GM21528 (cell line): ENCODE measurements around the gene TTLL3.
"Not testable (repeated sequence)": the region's sequence is repeated elsewhere in the genome, so short reads cannot be mapped to it uniquely, and the experiment has no call there.

Experiments
- ATAC-seq: cut with Tn5 transposase; IDR thresholded peaks from one replicate; pipeline ENCODE4 v1.9.1; 2021; ENCODE audit warnings: mild to moderate bottlenecking, moderate library complexity; ENCODE audit not compliant: unreplicated experiment, low FRiP score

Gene TTLL3

DNA sequence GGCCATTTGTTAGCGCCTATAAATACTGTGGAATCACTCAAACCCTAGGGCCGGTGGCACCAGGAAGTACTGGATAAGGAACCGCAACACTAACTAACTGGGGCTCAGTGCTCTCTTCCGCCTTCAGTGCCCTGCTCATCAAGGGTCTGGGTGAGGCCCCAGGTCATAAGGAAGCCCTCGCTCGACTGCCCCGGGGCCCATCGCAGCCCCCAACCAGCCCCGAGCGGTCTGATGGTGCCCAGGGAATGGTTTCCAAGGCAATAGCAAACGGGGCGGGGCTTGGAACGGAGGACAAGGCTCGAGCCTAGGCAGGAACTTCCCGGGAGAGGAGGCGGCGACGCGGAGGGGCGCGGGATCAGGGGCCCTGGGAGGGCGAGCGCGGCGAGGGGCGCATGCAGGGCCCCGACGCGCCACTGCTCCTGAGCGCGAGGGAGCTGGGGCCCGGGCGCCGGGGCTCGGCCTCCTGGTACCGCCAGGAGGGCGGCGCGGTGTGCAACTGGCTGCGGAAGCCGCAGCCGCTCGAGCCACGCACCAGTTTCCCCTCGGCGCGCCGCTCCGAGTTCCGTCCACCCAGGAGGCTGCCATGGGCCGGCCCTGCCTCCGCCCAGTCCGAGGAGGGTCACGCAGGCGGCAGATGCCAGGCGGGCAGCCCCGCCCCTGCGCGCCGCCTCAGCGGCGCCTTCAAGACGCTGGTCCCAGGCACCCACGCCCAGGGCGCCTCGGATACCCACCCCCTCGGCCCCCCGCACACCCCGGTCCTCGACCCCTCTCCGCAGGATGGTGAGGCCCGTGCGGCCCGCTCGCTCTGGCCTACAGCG is at the start of gene TTLL3:
TTLL3 (plus strand) TSS at position 648 of the 818 bp plus-strand sequence. CDS start 400 bp downstream, outside the sequence.
- peak; percentile 51 for ATAC-seq

DNA sequence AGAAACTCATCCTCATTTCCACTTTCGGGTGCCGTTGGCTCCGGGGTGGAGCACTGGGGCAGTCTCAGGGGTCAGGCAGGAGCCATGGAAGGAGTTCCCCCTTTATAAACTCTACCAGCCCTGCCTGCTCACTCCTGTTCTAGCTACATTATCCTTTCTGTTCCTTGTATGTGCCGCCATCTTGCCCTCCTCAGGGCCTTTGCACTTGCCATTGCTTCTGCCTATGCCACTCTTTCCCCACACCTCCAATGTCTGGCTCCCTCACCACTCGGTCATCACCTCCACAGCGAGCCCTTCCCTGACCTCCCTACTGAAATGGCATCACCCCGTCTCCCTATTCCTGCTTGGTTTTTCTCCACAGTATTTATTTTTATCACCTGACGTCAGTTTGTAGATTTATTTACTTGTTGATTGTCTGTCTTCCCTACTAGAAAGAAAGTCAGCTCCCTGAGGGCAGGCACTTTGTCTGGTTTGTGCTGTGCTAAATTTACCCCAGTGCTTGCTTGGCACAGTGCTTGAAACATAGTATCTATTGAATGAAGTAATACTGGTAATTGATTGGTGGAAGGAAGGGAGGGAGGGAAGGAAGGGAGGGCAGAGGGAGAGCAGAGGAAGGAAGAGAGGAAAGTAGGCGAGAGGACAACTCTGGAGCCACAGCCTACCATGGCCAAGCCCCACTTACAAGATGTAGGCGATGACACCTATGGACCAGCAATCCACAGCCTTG is 49.1 kb upstream of the TTLL3 start:
- ATAC-seq = no peak

DNA sequence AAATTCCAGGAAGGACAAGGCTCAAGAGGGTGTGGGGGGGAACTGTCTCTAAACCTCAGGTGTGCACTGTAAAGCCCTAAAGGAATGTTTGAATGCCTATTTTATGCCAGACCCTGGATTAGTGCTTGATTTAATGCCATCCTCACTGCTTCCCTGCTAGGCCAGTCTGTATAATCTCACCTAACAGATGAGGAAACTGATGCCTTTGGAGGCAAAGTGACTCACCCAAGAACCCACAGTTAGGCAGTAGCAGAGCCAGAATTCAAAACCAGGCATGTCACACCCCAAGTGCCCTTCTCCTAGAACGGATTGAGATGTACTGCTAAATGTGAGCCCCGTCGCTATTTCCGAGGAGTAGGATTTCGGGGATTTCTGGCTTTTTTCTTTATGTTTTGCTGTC is 48.1 kb upstream of the TTLL3 start:
- no peak for ATAC-seq

- no peak for ATAC-seq
Measured at GRCh38 chr3:9762871-9763270, 47.2 kb upstream of the TTLL3 start.

- ATAC-seq = no peak
Measured at GRCh38 chr3:9765865-9766264, 44.2 kb upstream of the TTLL3 start.

GRCh38 chr3:9767418-9767817 is 42.6 kb upstream of the TTLL3 start:
- no peak for ATAC-seq

GRCh38 chr3:9768141-9768775 is 41.8 kb upstream of the TTLL3 start:
- ATAC-seq = no peak

- ATAC-seq = no peak
Measured at GRCh38 chr3:9769012-9769411, 41.0 kb upstream of the TTLL3 start.

- peak; percentile 62 for ATAC-seq
Measured at GRCh38 chr3:9769426-9770275, 40.4 kb upstream of the TTLL3 start, which contains the start of gene CAMK1. TSS of gene CAMK1 (minus strand) at chr3:9769947. CDS start at chr3:9767749, 2,198 bp downstream.

DNA sequence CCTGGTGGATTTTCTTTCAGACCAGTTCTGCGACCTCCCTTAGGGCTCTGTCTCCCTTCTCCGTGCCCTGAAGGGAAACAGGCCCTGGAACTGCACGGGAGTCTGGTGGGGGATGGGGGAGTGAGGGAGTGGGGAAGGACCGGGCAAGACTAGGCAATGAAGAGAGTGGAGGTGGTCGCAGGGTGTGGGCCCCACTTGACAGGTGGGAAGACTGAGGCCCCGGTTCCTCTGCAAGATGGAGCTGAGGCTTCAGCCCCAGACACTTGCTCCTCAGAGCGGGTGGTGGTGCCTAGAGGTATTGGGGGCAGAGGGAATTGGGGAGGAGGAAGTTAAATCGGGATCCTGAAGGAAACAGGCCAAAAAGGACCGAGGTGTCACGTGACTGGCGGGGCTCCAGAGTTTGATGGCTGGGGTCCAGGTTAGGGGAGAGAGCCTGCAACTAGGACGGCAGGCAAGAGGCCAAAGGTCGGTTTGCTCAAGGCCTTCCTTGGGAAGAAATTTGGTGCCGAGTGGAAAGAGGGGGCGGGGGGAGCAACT is 39.7 kb upstream of the TTLL3 start:
- ATAC-seq = no peak

DNA sequence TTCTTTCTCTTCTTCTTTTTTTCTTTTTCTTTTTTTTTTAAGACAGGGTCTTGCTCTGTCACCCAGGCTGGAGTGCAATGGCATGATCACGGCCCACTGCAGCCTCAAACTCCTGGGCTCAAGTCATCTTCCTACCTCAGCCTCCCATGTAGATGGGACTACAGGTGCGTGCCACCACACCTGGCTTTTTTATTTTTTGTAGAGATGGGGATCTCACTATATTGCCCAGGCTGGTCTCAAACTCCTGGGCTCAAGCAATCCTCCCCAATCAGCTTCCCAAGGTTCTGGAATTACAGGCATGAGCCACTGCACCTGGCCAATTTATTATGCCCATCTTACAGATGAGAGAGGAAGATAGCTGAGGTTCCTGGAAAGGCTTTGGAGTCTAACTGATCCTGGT is 39.1 kb upstream of the TTLL3 start:
- not testable (repeated sequence) for ATAC-seq

- ATAC-seq = no peak
Measured at GRCh38 chr3:9776896-9777693, 33.0 kb upstream of the TTLL3 start.

DNA sequence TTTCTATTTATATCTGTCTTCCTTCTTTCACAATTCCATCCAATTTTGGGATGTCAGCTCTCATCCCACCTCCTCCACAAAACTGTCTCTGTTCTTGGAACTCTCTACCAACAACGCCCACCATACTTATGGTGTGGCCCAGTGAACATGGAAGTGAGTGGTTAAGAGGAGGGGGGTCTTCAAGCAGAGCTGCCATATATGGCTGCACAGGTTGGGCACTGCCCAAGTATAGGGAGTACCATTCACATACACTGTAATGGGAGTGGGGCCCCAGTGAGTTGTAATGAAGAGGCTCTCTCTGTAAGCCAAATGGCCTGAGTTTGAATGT is 32.4 kb upstream of the TTLL3 start:
- ATAC-seq = no peak

- ATAC-seq = no peak
Measured at GRCh38 chr3:9778143-9779074, 31.7 kb upstream of the TTLL3 start.

DNA sequence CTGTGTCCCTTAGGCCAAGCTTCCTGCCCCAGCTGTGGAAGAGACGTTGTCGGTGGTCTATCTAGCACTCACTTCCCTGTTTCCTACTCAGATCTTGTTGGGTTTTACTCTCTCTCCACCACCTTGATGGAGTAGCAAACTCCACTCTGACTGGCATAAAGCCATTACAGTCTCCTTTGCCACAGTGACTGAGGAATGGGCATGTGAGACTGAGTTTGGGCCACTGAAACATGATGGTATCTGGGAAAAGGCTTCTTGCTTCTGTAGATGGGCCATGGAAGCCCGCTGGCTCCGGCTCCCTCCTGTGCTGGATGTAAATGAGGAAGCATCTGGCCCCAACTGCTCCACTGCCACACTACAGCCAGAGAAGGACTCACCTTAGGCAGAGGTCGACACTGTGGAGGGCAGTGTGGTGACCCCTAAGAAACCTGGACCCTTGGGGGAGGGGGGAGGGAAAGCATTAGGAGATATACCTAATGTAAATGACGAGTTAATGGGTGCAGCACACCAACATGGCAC is 30.9 kb upstream of the TTLL3 start:
- ATAC-seq = no peak

- ATAC-seq = peak; percentile 65
Measured at GRCh38 chr3:9779721-9780457, 30.2 kb upstream of the TTLL3 start.

DNA sequence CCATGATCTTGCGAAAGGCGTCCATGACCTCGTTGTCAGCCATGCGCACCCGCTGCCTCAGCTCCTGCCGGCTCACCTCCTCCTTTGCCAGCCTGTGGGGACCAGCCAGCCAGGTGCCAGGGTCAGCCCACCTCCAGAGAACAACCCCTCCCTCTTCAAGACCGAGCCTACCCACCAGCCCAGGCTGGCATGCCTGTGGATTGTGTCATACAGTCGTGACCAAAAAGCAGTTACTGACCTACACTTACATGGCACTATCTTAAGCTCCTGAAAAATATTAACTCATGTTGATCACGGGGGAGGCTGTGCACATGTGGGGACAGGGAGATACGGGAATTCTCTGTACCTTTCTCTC is 29.6 kb upstream of the TTLL3 start:
- ATAC-seq = no peak

DNA sequence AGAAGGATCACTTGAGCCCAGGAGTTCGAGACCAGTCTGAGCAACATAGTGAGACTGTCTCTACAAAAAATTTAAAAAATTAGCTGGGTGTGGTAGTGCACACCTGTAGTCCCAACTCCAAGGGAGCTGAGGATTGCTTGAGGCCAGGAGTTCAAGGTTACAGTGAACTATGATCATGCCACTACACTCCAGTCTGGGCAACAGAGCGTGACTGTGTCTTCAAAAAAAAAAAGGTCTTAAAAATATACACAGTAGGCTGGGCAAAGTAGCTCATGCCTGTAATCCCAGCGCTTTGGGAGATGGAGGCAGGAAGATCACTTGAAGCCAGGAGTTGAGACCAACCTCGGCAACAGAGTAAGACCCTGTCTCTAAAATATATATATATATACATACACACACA is 29.2 kb upstream of the TTLL3 start:
- no peak for ATAC-seq
